Bronchial epithelial cell (primary cell): ENCODE measurements around the gene SNTN. TPM values are rescaled to one million over a fixed set of nuclear protein-coding genes. Genes with fewer than 3 reads are reported as not detected.
A peak's percentile ranks its signal among the peaks of the same experiment; 100 is the strongest.

Source experiments
- DNase-seq: peaks from one replicate; pipeline ENCODE4 v3.0.0-alpha.2; 2010; ENCODE audit warnings: low read depth
- FAIRE-seq: peaks from 2 replicates; lab custom pipeline; 2011; peaks lifted over from hg19 to GRCh38; lab: Jason Lieb, UNC
- H3K27me3 ChIP-seq: 2 replicates; pipeline ENCODE4 v1.5.1; 2011; ENCODE audit warnings: low read length; ENCODE audit not compliant: control insufficient read depth, insufficient read depth
- H3K36me3 ChIP-seq: 2 replicates; pipeline ENCODE4 v1.5.1; 2011; ENCODE audit warnings: low read length; ENCODE audit not compliant: control insufficient read depth, insufficient read depth
- H3K4me3 ChIP-seq: 2 replicates; pipeline ENCODE4 v1.5.1; 2011; ENCODE audit warnings: mild to moderate bottlenecking, low read depth, low read length, control low read depth
- total RNA-seq: library from RNA; depleted of rRNA; stranded (reverse); fragments of >200 nt; gene quantifications from 2 replicates; pipeline ENCODE4 v1.2.1, GENCODE V29; 2014
- TF ChIP-seq, protein P1 (sequence below): IDR thresholded peaks from 2 replicates; pipeline ENCODE4 v1.5.1; 2011; ENCODE audit warnings: mild to moderate bottlenecking, moderate library complexity, low read length, control low read depth, inconsistent platforms; ENCODE audit not compliant: insufficient read depth, severe bottlenecking

The SNTN gene
- total RNA-seq, 1 donor from 2014 or later: not detected

DNA sequence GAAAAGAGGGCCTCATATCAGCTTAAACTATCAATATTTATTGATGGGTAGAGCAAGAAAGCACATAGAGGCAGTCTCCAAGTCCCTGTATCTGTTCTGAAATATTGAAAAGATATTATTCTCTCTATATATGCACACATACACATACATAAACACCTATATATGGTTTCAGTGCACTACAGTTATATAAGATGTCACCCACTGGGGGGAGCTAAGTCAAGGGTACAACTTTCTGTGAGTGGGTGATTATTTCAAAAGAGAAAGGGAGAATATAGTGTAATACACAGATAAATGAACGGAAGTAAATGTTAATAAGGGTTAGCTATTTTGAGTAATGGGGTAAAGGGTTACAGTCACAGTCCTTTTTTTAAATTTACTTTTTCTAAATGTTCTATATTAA lies 8.8 kb downstream of the SNTN start:
- FAIRE-seq: no peak

GRCh38 chr3:63662011-63662410 lies 9.5 kb downstream of the SNTN start:
- H3K4me3 ChIP-seq: no peak overlapping the region
- H3K36me3 ChIP-seq: no peaks in the 10 kb centered on the region
- FAIRE-seq (peak; percentile 58), DNase-seq (no peak)
- TF ChIP-seq, protein P1, sequence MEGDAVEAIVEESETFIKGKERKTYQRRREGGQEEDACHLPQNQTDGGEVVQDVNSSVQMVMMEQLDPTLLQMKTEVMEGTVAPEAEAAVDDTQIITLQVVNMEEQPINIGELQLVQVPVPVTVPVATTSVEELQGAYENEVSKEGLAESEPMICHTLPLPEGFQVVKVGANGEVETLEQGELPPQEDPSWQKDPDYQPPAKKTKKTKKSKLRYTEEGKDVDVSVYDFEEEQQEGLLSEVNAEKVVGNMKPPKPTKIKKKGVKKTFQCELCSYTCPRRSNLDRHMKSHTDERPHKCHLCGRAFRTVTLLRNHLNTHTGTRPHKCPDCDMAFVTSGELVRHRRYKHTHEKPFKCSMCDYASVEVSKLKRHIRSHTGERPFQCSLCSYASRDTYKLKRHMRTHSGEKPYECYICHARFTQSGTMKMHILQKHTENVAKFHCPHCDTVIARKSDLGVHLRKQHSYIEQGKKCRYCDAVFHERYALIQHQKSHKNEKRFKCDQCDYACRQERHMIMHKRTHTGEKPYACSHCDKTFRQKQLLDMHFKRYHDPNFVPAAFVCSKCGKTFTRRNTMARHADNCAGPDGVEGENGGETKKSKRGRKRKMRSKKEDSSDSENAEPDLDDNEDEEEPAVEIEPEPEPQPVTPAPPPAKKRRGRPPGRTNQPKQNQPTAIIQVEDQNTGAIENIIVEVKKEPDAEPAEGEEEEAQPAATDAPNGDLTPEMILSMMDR: no peak
- H3K27me3 ChIP-seq: no peaks in the 10 kb centered on the region

More for the DNA sequence above, 8.8 kb downstream of the SNTN start:
- DNase-seq: peak; percentile 18
- Histone ChIP-seq H3K27me3 (no peaks in the 10 kb centered on the region), H3K36me3 (no peaks in the 10 kb centered on the region), H3K4me3 (no peak overlapping the region)
- TF ChIP-seq, protein P1: no peak

GRCh38 chr3:63662500-63662899 lies 10.0 kb downstream of the SNTN start:
- Histone ChIP-seq H3K36me3 (no peaks in the 10 kb centered on the region), H3K27me3 (no peaks in the 10 kb centered on the region), H3K4me3 (no peak overlapping the region)
- DNase-seq: peak; percentile 44
- TF ChIP-seq, protein P1: peak; percentile 24
- no peak for FAIRE-seq

DNA sequence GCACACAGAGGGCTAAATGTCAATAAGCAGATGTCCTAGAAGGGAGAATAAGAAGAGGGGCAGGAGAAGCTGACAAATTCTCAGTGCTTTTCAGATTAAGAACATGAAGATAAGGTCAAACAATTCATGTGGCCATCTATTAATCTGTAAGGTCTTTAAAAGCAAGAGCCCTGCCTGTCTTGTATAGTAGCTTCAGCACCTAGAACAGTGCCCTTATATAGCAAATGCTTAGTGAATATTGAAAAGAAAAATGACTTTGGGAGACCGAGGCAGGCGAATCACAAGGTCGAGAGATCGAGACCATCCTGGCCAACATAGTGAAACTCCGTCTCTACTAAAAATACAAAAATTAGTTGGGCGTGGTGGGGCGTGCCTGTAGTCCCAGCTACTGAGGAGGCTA lies 18.1 kb downstream of the SNTN start:
- FAIRE-seq (no peak), DNase-seq (no peak)
- H3K36me3 ChIP-seq: no peaks in the 10 kb centered on the region
- H3K4me3 ChIP-seq: no peak overlapping the region
- H3K27me3 ChIP-seq: no peaks in the 10 kb centered on the region
- TF ChIP-seq, protein P1: no peak

DNA sequence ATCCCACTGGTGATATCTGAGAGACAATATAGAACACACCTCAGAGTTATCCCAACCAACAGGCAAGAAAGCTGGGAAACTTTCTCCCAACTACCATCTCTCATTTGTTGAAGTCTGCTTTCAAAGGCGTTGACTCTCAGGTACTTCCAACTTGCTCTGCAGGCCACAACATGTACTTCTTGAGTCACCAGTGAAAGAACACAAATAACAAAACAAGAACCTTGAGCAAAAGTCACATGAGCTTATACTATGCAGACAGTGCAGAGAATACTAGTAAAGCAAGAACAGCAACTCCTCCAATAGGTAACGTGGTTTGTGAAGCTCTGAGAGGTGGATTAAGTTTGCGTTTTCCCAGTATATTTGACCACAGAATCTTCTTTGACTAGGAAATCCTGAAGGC lies 20.6 kb downstream of the SNTN start:
- DNase-seq (peak; percentile 97), FAIRE-seq (peak; percentile 93)
- no peaks in the 10 kb centered on the region for H3K36me3 ChIP-seq
- H3K4me3 ChIP-seq: no peak overlapping the region
- TF ChIP-seq, protein P1: no peak
- no peaks in the 10 kb centered on the region for H3K27me3 ChIP-seq

DNA sequence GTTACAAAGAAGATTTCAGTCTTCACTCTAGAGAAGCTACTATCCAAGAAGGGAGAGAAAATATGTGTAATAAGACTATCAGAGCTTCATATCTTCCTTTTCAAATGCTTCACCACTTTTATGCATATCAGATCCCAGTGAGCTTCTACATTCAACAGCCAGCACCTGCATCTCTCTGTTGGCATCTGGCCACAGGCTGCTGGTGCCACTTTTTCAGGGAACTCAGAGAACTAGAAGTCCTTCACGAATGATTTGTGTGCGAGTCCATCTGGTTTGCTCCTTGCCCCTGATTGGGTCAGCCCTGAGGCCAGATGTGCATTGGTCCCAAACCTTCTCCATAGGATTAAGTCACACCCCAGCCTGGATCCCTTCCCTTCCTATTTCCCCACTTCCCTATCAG lies 22.1 kb downstream of the SNTN start:
- DNase-seq (no peak), FAIRE-seq (no peak)
- no peaks in the 10 kb centered on the region for H3K36me3 ChIP-seq
- no peaks in the 10 kb centered on the region for H3K27me3 ChIP-seq
- H3K4me3 ChIP-seq: no peak overlapping the region
- TF ChIP-seq, protein P1: no peak
